H1 (cell line): ENCODE data around the gene DLG1.

Source experiments
- CTCF ChIP-seq, 3 experiments: IDR thresholded peaks; 1 replicate in 2 of 3; 2 replicates in 1 of 3; pipeline versions ENCODE4 v1.5.1 to v1.6.1; 2011; ENCODE audit warnings: low read length in 3 of 3, mild to moderate bottlenecking in 3 of 3, inconsistent platforms in 2 of 3, low read depth in 1 of 3, moderate library complexity in 1 of 3; ENCODE audit not compliant: insufficient read depth in 1 of 3; ENCODE audit errors: control extremely low read depth in 1 of 3
- EGR1 ChIP-seq: IDR thresholded peaks from 2 replicates; pipeline ENCODE4 v1.6.1; 2011; ENCODE audit warnings: low read depth, low read length, borderline replicate concordance
- HDAC2 ChIP-seq, 2 experiments: fragments of 300-600 bp in 1 of 2; sonication (generic) in 1 of 2; IDR thresholded peaks; 2 replicates each; pipeline ENCODE4 v1.6.1; 2011 to 2012; ENCODE audit warnings: low read depth in 2 of 2, low read length in 2 of 2, mild to moderate bottlenecking in 2 of 2, moderate library complexity in 2 of 2, borderline replicate concordance in 1 of 2, inconsistent platforms in 1 of 2
- POLR2AphosphoS5 ChIP-seq: IDR thresholded peaks from 2 replicates; pipeline ENCODE4 v1.6.1; 2011; ENCODE audit warnings: low read depth, low read length
- SAP30 ChIP-seq: fragments of 300-600 bp; sonication (generic); IDR thresholded peaks from 2 replicates; pipeline ENCODE4 v1.7.1; 2012; ENCODE audit warnings: low read length, moderate library complexity, mild to moderate bottlenecking, inconsistent platforms; ENCODE audit not compliant: insufficient read depth, insufficient replicate concordance
- SIX5 ChIP-seq: IDR thresholded peaks from 2 replicates; pipeline ENCODE4 v1.6.1; 2011; ENCODE audit warnings: mild to moderate bottlenecking, low read depth, low read length

DNA sequence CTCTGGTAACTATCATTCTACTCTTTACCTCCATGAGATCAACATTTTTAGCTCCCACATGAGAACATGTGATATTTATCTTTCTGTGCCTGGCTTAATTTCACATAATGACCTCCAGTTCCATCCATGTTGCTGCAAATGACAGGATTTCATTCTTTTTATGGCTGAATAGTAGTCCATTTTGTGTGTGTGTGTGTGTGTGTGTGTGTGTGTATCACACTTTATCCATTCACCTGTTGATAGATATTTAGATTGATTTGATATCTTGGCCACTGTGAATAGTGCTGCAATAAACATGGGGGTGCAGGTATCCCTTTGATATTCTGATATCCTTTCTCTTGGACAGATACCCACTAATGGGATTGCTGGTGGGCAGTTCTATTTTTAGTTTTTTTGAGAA lies 18.3 kb downstream of the DLG1 start:
- no peak for TF ChIP-seq CTCF (IDR thresholded peaks at IDR 0.05; ENCODE audit: control extremely low read depth in 1 of 3, insufficient read depth in 1 of 3, low read depth in 1 of 3, low read length in 3 of 3)
- no peak for TF ChIP-seq SIX5
- no peak for TF ChIP-seq POLR2AphosphoS5
- TF ChIP-seq SAP30, result no peak
- no peak for TF ChIP-seq EGR1
- TF ChIP-seq HDAC2 (IDR thresholded peaks at IDR 0.05; ENCODE audit: borderline replicate concordance in 1 of 2, low read depth in 2 of 2, low read length in 2 of 2), result no peak
